GM19025 (cell line): Measurements from ENCODE around the gene ARL10.

Experiments used
- ATAC-seq: cut with Tn5 transposase; IDR thresholded peaks from one replicate; pipeline ENCODE4 v1.9.1; 2021; ENCODE audit warnings: mild to moderate bottlenecking, low read depth, moderate library complexity; ENCODE audit not compliant: unreplicated experiment

ARL10 gene

GRCh38 chr5:176361437-176362232 is 3.7 kb upstream of the ARL10 start, which contains the start of gene KIAA1191:
KIAA1191 (minus strand) TSS chr5:176361764; CDS start chr5:176359508, 2,256 bp downstream.
- ATAC-seq: peak; percentile 83

- ATAC-seq: no peak
These were observed 3.1 kb upstream of the ARL10 start for GRCh38 chr5:176362233-176362490.

GRCh38 chr5:176364765-176365350 is 429 bp upstream of the ARL10 start:
- no peak for ATAC-seq

DNA sequence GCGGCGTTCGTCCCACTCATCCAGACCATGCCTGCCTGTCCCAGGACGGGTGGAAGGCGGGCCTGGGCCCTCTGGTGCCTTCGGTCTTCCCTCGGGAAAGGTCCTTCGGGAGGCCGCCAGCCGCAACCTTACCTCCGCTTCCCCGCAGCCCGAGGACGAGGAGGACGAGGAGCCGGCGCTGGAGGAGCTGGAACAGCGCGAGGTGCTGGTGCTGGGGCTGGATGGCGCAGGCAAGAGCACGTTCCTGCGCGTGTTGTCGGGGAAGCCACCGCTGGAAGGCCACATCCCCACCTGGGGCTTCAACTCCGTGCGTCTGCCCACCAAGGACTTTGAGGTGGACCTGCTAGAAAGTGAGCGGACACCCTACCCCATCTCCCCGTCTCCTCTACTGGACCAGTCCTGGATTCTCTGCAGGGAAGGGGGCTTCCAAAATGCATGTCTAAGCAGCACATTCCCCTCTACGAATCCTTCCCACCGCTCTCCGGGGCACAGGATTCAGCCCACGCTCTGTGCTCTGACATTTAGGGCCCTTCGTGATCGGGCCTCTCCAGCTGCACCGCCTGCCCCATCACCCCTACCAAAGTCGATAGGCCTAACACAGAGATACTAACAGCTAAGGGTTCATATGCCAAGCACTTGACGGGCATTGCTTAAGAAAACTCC is 1.1 kb downstream of the ARL10 start:
- no peak for ATAC-seq

- ATAC-seq: no peak
These were observed 3.4 kb downstream of the ARL10 start for GRCh38 chr5:176368726-176369125.

DNA sequence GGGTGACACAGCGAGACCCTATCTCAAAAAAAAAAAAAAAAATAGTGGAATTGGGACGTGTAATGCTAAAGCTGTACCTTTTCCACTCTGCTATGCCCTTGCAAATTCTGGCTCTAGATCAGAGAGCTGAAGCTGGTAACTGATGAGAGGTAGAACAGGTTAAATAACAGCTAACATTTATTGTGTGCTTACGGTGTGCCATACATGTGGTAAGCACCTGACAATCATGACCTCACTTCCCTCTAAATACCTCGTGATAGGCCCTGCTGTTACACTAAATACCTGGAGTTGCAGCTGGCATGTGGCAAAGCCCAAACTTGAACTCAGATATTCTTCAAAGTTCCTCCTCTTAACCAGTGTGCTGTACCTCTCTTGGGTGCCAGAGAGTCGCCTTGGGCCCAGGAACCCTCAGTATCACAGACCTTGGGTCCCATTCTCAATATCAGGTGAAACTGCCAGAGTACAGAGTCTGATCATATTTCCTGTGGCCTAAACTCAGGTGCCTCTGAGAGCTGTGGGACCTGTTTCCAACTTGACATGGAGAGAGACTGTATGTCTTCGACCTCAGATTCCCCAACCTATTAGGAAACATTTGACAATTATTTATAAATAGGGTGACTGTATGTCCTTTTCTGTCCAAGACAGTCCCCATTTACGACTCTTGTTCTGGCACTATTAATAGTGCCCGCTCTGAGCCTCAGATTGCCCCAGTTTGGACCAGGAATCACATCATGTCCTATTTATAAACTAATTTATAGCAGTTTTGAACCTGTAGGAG is 4.8 kb downstream of the ARL10 start:
- ATAC-seq: no peak

DNA sequence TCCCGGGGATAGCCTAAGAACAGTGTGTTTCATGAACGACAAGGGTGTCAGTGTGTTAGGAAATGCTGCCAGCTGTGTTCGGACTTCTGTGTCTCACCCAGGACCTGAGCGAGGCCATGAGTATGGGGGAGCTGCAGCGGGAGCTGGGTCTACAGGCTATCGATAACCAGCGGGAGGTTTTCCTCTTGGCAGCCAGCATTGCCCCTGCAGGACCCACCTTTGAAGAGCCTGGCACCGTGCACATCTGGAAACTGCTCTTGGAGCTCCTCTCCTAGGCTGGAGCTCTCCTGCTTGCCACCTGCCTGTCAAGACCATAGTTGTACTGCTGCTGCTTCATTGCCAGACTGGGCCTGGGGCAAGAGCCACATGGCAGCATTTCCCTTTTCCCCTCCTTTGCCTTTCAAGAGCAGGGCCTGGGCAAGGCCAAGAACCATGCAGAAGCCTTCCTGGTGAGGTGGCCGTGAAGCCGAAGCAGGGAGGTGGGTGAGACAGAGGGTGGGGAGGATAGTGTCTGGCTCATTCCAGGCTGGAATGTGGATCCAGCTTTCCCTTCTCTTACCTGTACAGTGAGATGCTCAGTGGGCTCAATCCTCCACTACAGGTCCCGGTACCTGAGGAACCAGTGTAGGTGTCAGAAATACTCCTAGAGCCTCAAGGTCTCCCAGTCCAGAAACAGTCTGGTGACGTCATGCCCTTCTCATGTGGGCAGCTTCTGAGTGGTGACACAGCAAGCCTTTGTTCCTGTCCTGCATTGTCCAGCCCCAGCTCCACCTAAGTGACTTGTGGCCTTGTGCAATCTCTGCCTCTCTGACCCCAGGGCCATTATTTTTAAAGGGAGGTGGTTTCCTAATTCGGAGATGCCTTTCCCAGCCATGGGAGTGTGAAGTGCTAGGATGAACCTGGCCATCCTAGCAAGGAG is 6.6 kb downstream of the ARL10 start:
- no peak for ATAC-seq

GRCh38 chr5:176373100-176373818 is 8.0 kb downstream of the ARL10 start:
- no peak for ATAC-seq

GRCh38 chr5:176379881-176380280 is 14.6 kb downstream of the ARL10 start:
- ATAC-seq: no peak

DNA sequence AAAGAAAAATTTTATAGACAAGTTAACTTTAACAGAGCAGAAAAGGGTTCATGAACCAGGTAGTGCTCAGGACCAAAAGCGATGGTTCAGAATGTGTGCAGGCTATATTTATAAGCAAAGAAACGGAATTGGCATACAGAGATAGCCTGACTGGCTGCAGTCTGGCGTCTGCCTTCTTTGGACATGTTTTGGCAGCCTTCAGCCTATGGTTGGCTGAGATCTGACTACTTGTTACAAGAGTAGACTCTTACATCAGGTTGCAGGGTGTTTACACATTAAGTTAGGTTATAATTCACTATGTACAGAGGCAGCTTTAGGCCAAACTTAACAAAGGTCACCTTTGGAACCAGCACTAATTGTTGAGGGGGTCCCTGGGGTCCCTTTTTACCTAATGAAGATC is 16.1 kb downstream of the ARL10 start:
- ATAC-seq: no peak

GRCh38 chr5:176381979-176382378 is 16.7 kb downstream of the ARL10 start:
- no peak for ATAC-seq

DNA sequence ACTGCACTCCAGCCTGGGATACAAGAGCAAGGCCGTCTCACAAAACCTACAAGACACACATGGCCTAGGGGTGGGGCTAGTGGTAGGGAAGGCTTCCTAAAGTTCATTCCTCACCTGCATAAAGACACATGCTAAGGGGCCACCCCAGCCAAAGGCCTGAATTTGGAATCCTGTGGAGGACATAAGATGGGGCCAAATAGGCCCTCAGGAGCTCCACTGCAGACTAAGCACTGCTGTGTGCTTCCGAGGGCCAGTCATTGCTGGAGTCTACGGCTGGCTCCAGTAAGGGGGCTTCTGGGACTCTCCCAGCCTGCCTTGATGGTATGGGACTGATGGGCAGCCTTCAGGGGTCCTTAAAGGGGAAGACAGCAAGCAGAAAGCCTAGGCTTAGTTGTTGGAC is 17.4 kb downstream of the ARL10 start:
- ATAC-seq: no peak

DNA sequence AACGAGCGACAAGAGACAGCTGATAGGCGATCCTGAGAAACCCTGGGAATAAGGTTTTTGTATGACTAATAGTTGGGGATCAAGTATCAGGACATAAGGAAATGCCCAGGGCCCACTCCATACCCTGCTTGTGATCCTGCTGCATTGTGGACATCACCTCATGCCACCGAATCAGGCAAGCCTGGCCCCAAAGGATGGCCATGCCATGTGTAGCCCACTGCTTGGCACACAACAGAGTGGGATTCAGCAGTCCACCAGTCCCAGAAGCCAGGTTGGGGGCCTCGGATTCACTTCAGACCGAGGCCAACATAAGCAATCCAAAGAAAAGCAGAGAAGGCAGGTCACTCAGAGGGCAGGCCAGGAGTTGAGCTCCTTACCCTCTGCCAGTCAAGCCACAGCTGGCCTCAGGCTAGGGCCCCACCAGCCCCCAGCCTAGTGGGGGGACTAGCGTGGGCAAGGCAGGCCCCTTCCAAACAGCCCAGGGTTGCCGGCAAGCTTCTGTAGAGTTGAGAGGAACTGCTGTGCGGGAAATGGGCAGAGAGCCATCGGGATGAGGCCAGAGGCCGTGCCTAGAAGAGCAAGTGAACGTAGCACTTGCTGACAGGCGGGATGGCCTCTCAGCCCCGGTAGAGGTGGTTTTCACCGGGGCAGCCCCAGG is 18.1 kb downstream of the ARL10 start:
- ATAC-seq: no peak

DNA sequence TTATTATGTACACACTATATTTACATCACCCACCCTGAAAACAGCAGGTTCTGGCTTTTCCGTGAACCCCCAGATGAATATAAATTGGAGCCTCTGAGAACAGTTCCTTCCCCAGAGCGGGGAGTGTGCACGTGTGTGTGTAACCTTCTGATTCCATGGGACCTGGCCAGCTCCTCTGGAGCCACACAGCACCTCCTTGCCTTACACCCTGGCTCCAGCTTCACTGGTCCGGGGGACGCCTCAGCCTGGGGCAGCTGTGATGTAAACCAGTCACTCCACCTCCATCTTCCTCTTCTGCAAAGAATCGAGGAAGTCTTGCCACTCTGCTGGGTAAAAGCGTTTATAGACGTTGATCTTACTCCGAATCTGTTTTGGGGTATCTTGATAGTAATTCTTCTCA is 18.7 kb downstream of the ARL10 start:
- ATAC-seq: no peak

GRCh38 chr5:176384366-176384930 is 19.2 kb downstream of the ARL10 start:
- no peak for ATAC-seq

DNA sequence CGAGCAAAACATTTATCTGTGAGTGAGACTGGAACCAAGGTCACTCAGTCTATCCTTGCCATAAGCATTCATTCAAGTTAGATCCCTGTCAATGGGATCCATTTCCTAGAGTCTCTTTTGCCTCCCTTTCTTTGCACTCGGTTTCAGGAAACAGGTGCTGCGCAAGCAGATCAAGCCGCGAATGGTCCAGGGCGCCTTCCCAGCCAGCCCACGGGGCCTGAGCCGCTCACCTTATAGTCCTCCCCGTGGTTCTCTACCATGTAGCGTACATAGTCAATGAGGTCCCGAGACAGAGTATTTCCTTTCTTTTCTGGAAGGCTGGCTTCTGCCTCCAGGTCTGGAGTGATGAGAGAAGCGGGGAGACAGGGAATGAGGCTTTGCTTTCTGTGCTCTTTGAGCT is 19.7 kb downstream of the ARL10 start:
- no peak for ATAC-seq

DNA sequence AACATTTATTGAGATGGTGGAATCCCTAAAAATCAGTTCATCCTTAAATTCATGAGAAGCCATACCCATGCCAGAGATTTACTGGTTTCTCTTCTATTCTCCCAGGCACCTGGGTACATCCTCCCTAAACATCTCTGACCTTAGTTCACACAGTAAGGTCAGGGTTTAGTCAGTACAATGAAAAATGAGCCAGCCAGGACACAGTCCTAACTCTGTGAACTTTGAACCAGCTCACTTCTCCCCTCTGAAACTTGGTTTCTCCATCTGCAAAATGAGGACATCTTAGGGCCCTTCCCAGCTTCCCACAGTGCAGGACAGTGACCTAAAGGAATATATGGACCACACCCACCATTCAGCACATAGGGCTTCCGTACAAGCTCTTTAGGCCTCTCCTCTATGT is 21.2 kb downstream of the ARL10 start:
- ATAC-seq: no peak

- no peak for ATAC-seq
These were observed 22.2 kb downstream of the ARL10 start for GRCh38 chr5:176387384-176387925.
